A549 (cell line): Measurements from ENCODE around the gene SETD7. TPM values are rescaled to one million over a fixed set of nuclear protein-coding genes. Genes with fewer than 3 reads are reported as not detected.

ENCODE experiments used
- ATAC-seq, 2 experiments: fragments of 200-7000 bp in 1 of 2; fragments of >200 bp in 1 of 2; cut with Nextera tagmentation in 1 of 2; cut with Tn5 transposase in 1 of 2; 3 replicates each; pipeline versions ENCODE4 v1.8.0 to v1.9.1; 2018 to 2020; ENCODE audit warnings: mild to moderate bottlenecking in 1 of 2, moderate library complexity in 1 of 2
- CTCF ChIA-PET: fragments of 300-600 bp; sonication (Branson Sonifier 250); formaldehyde crosslinking; extraction: SDS; loops from one replicate; lab custom pipeline; 2021; ENCODE audit warnings: antibody characterized with exemption, inconsistent platforms; lab: Yijun Ruan, JAX
- POLR2A ChIA-PET: fragments of 350-600 bp; formaldehyde crosslinking; extraction: SDS; loops from one replicate; lab custom pipeline; 2021; ENCODE audit warnings: antibody characterized with exemption, inconsistent platforms; lab: Yijun Ruan, JAX
- DNase-seq, 2 experiments: peaks; one replicate each; pipeline versions ENCODE4 v3.0.0 to v3.0.0-alpha.2; 2011 to 2016; ENCODE audit warnings: low read depth in 1 of 2, low spot score in 1 of 2
- FAIRE-seq: peaks from 2 replicates; lab custom pipeline; 2011; peaks lifted over from hg19 to GRCh38; lab: Jason Lieb, UNC
- H3K27ac ChIP-seq, 2 experiments: fragments of >200 bp; sonication (Bioruptor Twin); formaldehyde crosslinking; 3 replicates each; pipeline ENCODE4 v1.5.1; 2016 to 2017
- H3K4me1 ChIP-seq: fragments of >200 bp; sonication (Bioruptor Twin); formaldehyde crosslinking; 3 replicates; pipeline ENCODE4 v1.6.1; 2016
- H3K4me2 ChIP-seq: fragments of >200 bp; sonication (Bioruptor Twin); formaldehyde crosslinking; 3 replicates; pipeline ENCODE4 v1.6.1; 2016
- H3K4me3 ChIP-seq: fragments of >200 bp; sonication (Bioruptor Twin); formaldehyde crosslinking; 3 replicates; pipeline ENCODE4 v1.5.1; 2016
- H3K9me3 ChIP-seq: fragments of >200 bp; sonication (Bioruptor Twin); formaldehyde crosslinking; 3 replicates; pipeline ENCODE4 v1.6.1; 2016
- BHLHE40 ChIP-seq: IDR thresholded peaks from 2 replicates; pipeline ENCODE4 v1.6.1; 2012; ENCODE audit warnings: low read depth, low read length, inconsistent platforms
- CBX2 ChIP-seq: fragments of 200-600 bp; sonication (generic); IDR thresholded peaks from 2 replicates; pipeline ENCODE4 v1.6.1; 2016; ENCODE audit warnings: low read depth, mild to moderate bottlenecking, borderline replicate concordance
- CEBPB ChIP-seq, 2 experiments: fragments of >200 bp in 1 of 2; sonication (Bioruptor Twin) in 1 of 2; formaldehyde crosslinking in 1 of 2; IDR thresholded peaks; 2 replicates each; pipeline ENCODE4 v1.6.1; 2012 to 2016
- EHF ChIP-seq: fragments of 250-450 bp; sonication (Bioruptor Pico); IDR thresholded peaks from 2 replicates; pipeline ENCODE4 v1.5.0; 2020; ENCODE audit warnings: mild to moderate bottlenecking
- EHMT2 ChIP-seq: fragments of 200-600 bp; sonication (generic); IDR thresholded peaks from 2 replicates; pipeline ENCODE4 v1.6.1; 2016; ENCODE audit warnings: antibody characterized with exemption, low read depth, mild to moderate bottlenecking, moderate library complexity
- EP300 ChIP-seq, 2 experiments: fragments of >200 bp; sonication (Bioruptor Twin); formaldehyde crosslinking; IDR thresholded peaks; 2 replicates in 1 of 2; 3 replicates in 1 of 2; pipeline ENCODE4 v1.6.1; 2016 to 2017
- ESRRA ChIP-seq: fragments of 150-350 bp; IDR thresholded peaks from 2 replicates; pipeline ENCODE4 v1.6.1; 2014; ENCODE audit warnings: mild to moderate bottlenecking, low read length, borderline replicate concordance
- FOXS1 ChIP-seq: fragments of 250-450 bp; sonication (Bioruptor Pico); IDR thresholded peaks from 2 replicates; pipeline ENCODE4 v1.5.0; 2020; ENCODE audit warnings: mild to moderate bottlenecking, moderate library complexity
- GATA3 ChIP-seq: IDR thresholded peaks from 2 replicates; pipeline ENCODE4 v1.6.1; 2012; ENCODE audit warnings: borderline replicate concordance
- HEYL ChIP-seq: fragments of 250-450 bp; sonication (Bioruptor Pico); IDR thresholded peaks from 2 replicates; pipeline ENCODE4 v1.8.0; 2021; ENCODE audit warnings: mild to moderate bottlenecking, moderate library complexity
- JUN ChIP-seq, 2 experiments: fragments of >200 bp; sonication (Bioruptor Twin); formaldehyde crosslinking; IDR thresholded peaks; 2 replicates in 1 of 2; 3 replicates in 1 of 2; pipeline ENCODE4 v1.6.1; 2016 to 2017
- MYC ChIP-seq: IDR thresholded peaks from 2 replicates; pipeline ENCODE4 v1.6.1; 2012; ENCODE audit warnings: mild to moderate bottlenecking, inconsistent platforms, low read length, improper control_type of control experiment, borderline replicate concordance
- PHF8 ChIP-seq: fragments of 200-600 bp; sonication (generic); IDR thresholded peaks from 2 replicates; pipeline ENCODE4 v1.6.1; 2016; ENCODE audit warnings: low read depth, mild to moderate bottlenecking, antibody characterized with exemption, moderate library complexity, borderline replicate concordance
- POLR2A ChIP-seq: IDR thresholded peaks from 2 replicates; pipeline ENCODE4 v1.6.1; 2012; ENCODE audit warnings: mild to moderate bottlenecking, low read length
- RAD21 ChIP-seq, 2 experiments: fragments of >200 bp in 1 of 2; sonication (Bioruptor Twin) in 1 of 2; formaldehyde crosslinking in 1 of 2; IDR thresholded peaks in 1 of 2; conservative IDR thresholded peaks in 1 of 2; 2 replicates in 1 of 2; 3 replicates in 1 of 2; pipeline ENCODE4 v1.6.1; 2012 to 2018; ENCODE audit warnings: inconsistent platforms in 1 of 2
- RARB ChIP-seq: fragments of 250-450 bp; sonication (Bioruptor Pico); IDR thresholded peaks from 2 replicates; pipeline ENCODE4 v1.8.0; 2021; ENCODE audit warnings: mild to moderate bottlenecking, moderate library complexity
- TFCP2L1 ChIP-seq: fragments of 250-450 bp; sonication (Bioruptor Pico); IDR thresholded peaks from 2 replicates; pipeline ENCODE4 v1.5.0; 2021; ENCODE audit warnings: mild to moderate bottlenecking
- TP53 ChIP-seq: fragments of 250-450 bp; sonication (Bioruptor Pico); IDR thresholded peaks from 2 replicates; pipeline ENCODE4 v1.5.0; 2021; ENCODE audit warnings: mild to moderate bottlenecking, moderate library complexity
- WGBS: methylation state at CpG from one replicate; pipeline ENCODE4 v1.1.6; 2017; ENCODE audit errors: missing lambda C conversion rate; 5-methylcytosine and 5-hydroxymethylcytosine counted together
- polyA plus RNA-seq, 4 experiments: library from polyadenylated mRNA; depleted of rRNA in 3 of 4; stranded (reverse); fragments of >200 nt; fragmentation: RNase III in 1 of 4; extraction: RNeasy Plus Mini Kit Qiagen cat#74134 plus additional on column Dnase treatment in 1 of 4; gene quantifications; 2 replicates in 3 of 4; 3 replicates in 1 of 4; pipeline ENCODE4 v1.2.3, GENCODE V29; 2011 to 2017
- TF ChIP-seq, protein P1 (sequence below): fragments of 250-450 bp; sonication (Bioruptor Pico); IDR thresholded peaks from 2 replicates; pipeline ENCODE4 v1.5.0; 2020; ENCODE audit warnings: low read depth, mild to moderate bottlenecking, moderate library complexity
- TF ChIP-seq, protein P2 (sequence below): fragments of 450-650 bp; IDR thresholded peaks from 2 replicates; pipeline ENCODE4 v1.6.1; 2014; ENCODE audit warnings: antibody characterized with exemption
- TF ChIP-seq, protein P3 (sequence below): IDR thresholded peaks from 2 replicates; pipeline ENCODE4 v1.6.1; 2012
- TF ChIP-seq, protein P4 (sequence below): IDR thresholded peaks from 2 replicates; pipeline ENCODE4 v1.6.1; 2012

Gene SETD7
- polyA plus RNA-seq, 2 of the 4 experiments (the other 2 are of a cell fraction), result 30.6 to 39.1 TPM

DNA sequence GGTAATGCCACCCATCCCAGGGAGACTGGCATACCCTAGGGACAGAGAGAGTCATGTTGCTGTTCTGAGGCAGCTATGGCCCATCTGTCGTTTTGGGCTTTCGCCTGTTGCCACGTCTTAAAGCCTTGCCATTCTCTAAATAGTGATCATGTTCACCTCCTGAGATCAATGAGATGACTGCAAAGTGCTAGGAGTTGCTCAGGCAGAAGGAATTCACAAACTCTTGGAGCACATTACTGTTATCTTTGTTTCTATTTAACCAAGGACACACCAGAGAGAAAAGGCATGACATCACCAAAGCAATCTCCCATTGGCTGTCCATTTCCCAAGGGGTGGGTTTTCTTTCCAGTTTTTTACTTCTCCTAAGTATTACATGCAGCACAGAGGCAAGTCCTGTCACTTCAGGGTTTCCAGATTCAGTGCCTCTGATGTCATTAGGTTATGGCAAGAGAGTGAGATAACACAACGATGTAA, 37.1 kb upstream of the SETD7 start:
- FAIRE-seq, result no peak
- H3K4me2 ChIP-seq, result peak overlapping the region; percentile 65
- peak overlapping the region; percentile 53 to 81 for H3K27ac ChIP-seq
- peaks cover 63% of the 10 kb centered on the region for H3K4me1 ChIP-seq
- ATAC-seq, result peak; percentile 69 to 81
- ChIA-PET CTCF (interaction anchor here (0.6 to 1.6 kb wide), 3 partner anchors 10 to 59 kb away, joined by 3 to 6 read pairs (median 3); no protein-coding TSS in a partner anchor), POLR2A (no interaction called here)
- TF ChIP-seq PHF8 (no peak), MYC (no peak), EHF (CRISPR knock-in tag) (no peak), GATA3 (peak; percentile 20; the same call in 1 of the 2 replicates)
- TF ChIP-seq, protein P1, sequence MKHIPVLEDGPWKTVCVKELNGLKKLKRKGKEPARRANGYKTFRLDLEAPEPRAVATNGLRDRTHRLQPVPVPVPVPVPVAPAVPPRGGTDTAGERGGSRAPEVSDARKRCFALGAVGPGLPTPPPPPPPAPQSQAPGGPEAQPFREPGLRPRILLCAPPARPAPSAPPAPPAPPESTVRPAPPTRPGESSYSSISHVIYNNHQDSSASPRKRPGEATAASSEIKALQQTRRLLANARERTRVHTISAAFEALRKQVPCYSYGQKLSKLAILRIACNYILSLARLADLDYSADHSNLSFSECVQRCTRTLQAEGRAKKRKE (CRISPR knock-in tag), result no peak
- TF ChIP-seq, protein P2, sequence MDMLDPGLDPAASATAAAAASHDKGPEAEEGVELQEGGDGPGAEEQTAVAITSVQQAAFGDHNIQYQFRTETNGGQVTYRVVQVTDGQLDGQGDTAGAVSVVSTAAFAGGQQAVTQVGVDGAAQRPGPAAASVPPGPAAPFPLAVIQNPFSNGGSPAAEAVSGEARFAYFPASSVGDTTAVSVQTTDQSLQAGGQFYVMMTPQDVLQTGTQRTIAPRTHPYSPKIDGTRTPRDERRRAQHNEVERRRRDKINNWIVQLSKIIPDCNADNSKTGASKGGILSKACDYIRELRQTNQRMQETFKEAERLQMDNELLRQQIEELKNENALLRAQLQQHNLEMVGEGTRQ, result no peak
- H3K4me3 ChIP-seq, result no peak overlapping the region
- H3K9me3 ChIP-seq, result no peaks in the 10 kb centered on the region
- peak; percentile 47 to 76 for DNase-seq
- 31% methylated on average over 4 of the region's 4 CpGs for WGBS

DNA sequence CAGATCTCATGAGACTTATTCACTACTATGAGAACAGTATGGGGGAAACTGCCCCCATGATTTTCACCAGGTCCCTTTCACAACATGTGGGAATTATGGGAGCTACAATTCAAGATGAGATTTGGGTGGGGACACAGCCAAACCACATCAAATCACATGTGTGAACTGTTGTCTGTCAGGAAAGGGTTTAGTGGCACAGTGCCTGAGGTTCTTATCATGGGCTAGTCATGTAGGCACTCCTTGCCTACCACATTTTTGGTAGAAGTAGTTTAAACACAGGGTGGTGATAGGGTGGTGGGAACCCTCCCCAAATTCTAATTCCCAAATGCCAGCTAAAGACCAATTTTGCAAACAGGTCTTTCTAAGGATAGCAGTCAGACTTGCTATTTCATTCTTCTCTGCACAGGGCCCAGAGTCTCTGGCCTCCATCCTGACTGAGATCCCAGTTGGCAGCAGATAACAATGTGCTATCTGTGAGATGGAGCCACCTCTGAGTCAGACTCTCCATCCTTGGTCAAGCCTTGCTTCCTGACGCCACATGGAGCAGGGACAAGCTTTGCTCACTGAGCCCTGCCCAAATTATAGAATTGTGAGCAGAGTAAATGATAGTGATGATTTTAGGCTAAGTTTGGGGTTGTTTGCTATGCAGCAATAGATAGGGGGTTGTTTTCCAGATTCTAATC, 33.5 kb upstream of the SETD7 start:
- ChIA-PET POLR2A (no interaction called here), CTCF (interaction anchor here (0.6 to 2.8 kb wide), 3 partner anchors 11 to 30 kb away, joined by 3 to 17 read pairs (median 3); no protein-coding TSS in a partner anchor)

DNA sequence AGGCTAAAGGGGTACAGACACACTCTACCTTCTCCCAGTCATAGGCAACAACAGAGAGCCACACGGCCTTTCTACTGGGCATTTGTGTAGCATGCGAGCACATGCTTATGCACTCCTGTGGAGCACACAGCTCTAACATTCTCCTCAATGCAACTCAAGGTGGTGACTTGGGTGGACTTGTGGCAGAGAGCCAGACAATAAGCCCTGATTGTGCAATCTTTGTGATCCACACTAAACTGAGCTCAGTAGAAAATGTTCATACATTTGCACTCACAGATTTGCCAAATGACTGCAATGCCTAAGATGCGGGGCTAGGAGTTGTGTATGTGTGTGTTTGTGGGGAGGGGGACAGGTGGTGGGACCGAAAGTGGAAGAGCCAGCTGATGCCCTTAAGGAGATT, 31.4 kb upstream of the SETD7 start:
- DNase-seq, result no peak
- TF ChIP-seq CEBPB (IDR thresholded peaks at IDR 0.05) (peak in 1 of 2 experiments; percentile 76; a peak in 3 of 4 replicates), HEYL (CRISPR knock-in tag) (no peak)
- Histone ChIP-seq H3K9me3 (no peaks in the 10 kb centered on the region), H3K4me2 (no peak overlapping the region), H3K4me3 (no peak overlapping the region), H3K27ac (0 out of 6 replicates have a peak overlapping the region, but pooled peaks of 1 of the 2 experiments have one; percentile 19), H3K4me1 (peaks cover 17% of the 10 kb centered on the region)
- FAIRE-seq, result no peak
- ATAC-seq, result no peak
- CTCF ChIA-PET, result no interaction called here
- WGBS, result 89% methylated on average over 4 of the region's 4 CpGs
- POLR2A ChIA-PET, result no interaction called here

More for the DNA sequence above, 33.5 kb upstream of the SETD7 start:
- FAIRE-seq (no peak), DNase-seq (no peak), ATAC-seq (no peak)
- Histone ChIP-seq H3K4me1 (peaks cover 36% of the 10 kb centered on the region), H3K4me3 (no peak overlapping the region), H3K27ac (no peak overlapping the region), H3K9me3 (no peaks in the 10 kb centered on the region), H3K4me2 (no peak overlapping the region)
- TF ChIP-seq BHLHE40, result no peak
- TF ChIP-seq CBX2, result no peak
- no peak for TF ChIP-seq JUN (IDR thresholded peaks at IDR 0.05)
- no peak for TF ChIP-seq GATA3
- TF ChIP-seq EHMT2, result no peak
- TF ChIP-seq, protein P3, sequence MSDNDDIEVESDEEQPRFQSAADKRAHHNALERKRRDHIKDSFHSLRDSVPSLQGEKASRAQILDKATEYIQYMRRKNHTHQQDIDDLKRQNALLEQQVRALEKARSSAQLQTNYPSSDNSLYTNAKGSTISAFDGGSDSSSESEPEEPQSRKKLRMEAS, result no peak
- no peak for TF ChIP-seq EP300 (IDR thresholded peaks at IDR 0.05)
- TF ChIP-seq, protein P4, sequence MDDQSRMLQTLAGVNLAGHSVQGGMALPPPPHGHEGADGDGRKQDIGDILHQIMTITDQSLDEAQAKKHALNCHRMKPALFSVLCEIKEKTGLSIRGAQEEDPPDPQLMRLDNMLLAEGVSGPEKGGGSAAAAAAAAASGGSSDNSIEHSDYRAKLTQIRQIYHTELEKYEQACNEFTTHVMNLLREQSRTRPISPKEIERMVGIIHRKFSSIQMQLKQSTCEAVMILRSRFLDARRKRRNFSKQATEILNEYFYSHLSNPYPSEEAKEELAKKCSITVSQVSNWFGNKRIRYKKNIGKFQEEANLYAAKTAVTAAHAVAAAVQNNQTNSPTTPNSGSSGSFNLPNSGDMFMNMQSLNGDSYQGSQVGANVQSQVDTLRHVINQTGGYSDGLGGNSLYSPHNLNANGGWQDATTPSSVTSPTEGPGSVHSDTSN, result no peak
- TF ChIP-seq POLR2A, result no peak
- TF ChIP-seq PHF8, result no peak
- TF ChIP-seq TP53, result no peak
- TF ChIP-seq, protein P2, result no peak
- TF ChIP-seq RARB (CRISPR knock-in tag), result no peak
- TF ChIP-seq TFCP2L1, result no peak
- no peak for TF ChIP-seq FOXS1
- no peak for TF ChIP-seq RAD21 (conservative IDR thresholded peaks at IDR 0.05 in 1 of 2, IDR thresholded peaks at IDR 0.05 in 1 of 2)
- TF ChIP-seq HEYL (CRISPR knock-in tag), result no peak
- TF ChIP-seq ESRRA, result no peak
- 83% methylated on average over 1 of the region's 1 CpG for WGBS
